WERI-Rb-1 (cell line): ENCODE results near the gene TBC1D12.
"Not testable (repeated sequence)": the region's sequence is repeated elsewhere in the genome, so short reads cannot be mapped to it uniquely, and the experiment has no call there.

Experiments
- DNase-seq: peaks from one replicate; pipeline ENCODE4 v3.0.0-alpha.2; 2020
- H3K27ac ChIP-seq: fragments of 250-450 bp; sonication (Bioruptor Pico); 2 replicates; pipeline ENCODE4 v1.5.1; 2020; ENCODE audit warnings: mild to moderate bottlenecking, moderate library complexity
- H3K27me3 ChIP-seq: fragments of 250-450 bp; sonication (Bioruptor Pico); 2 replicates; pipeline ENCODE4 v1.5.1; 2021; ENCODE audit warnings: mild to moderate bottlenecking, low read depth, moderate library complexity; ENCODE audit not compliant: insufficient read depth, severe bottlenecking
- H3K36me3 ChIP-seq: fragments of 250-450 bp; sonication (Bioruptor Pico); 2 replicates; pipeline ENCODE4 v1.5.1; 2020; ENCODE audit warnings: mild to moderate bottlenecking, moderate library complexity
- H3K4me3 ChIP-seq: 2 replicates; pipeline ENCODE4 v1.5.1; 2011; ENCODE audit warnings: low read depth, mild to moderate bottlenecking, control low read depth, low read length
- H3K9me3 ChIP-seq: fragments of 250-450 bp; sonication (Bioruptor Pico); 2 replicates; pipeline ENCODE4 v1.5.1; 2021; ENCODE audit warnings: mild to moderate bottlenecking, moderate library complexity; ENCODE audit not compliant: severe bottlenecking
- CTCF ChIP-seq: IDR thresholded peaks from 2 replicates; pipeline ENCODE4 v1.5.1; 2011; ENCODE audit warnings: low read depth, mild to moderate bottlenecking, control low read depth, inconsistent platforms, low read length

TBC1D12 gene

DNA sequence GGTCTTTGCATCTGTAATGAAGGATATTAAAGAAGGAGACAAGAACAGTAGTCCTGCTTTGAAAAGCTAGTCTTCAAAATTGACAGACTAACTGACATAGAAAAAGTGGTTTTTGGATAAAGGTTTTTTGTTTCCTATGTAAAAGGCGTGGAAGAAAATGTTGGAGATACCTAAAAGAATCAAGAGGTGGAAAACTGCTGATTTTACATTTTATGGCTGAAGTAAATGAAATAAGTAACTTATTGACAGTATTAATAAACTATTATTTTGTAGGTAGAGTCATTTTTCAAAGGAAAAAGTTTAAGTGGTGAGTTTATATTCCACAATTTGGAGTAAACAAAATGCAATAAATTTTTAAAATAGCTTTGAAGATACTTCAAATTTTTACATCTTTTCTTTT is 130.7 kb downstream of the TBC1D12 start:
- Histone ChIP-seq H3K27me3 (no peaks in the 10 kb centered on the region), H3K27ac (no peak overlapping the region), H3K9me3 (no peaks in the 10 kb centered on the region), H3K36me3 (no peaks in the 10 kb centered on the region; the same call in 1 of the 2 replicates), H3K4me3 (no peak overlapping the region)
- TF ChIP-seq CTCF: no peak
- DNase-seq: no peak

GRCh38 chr10:94542282-94542681 is 139.9 kb downstream of the TBC1D12 start:
- peaks cover 13% of the 10 kb centered on the region for H3K36me3 ChIP-seq
- DNase-seq, H3K9me3 ChIP-seq, H3K4me3 ChIP-seq, H3K27me3 ChIP-seq, H3K27ac ChIP-seq: not testable (repeated sequence)

GRCh38 chr10:94545391-94546048 is 143.2 kb downstream of the TBC1D12 start, which contains the start of gene HELLS:
Gene HELLS (plus strand): TSS chr10:94545788. CDS start chr10:94545922, 134 bp downstream.
- peak within 1 kb of the TSS; percentile 94 for H3K4me3 ChIP-seq
- H3K9me3 ChIP-seq: no peaks in the 10 kb centered on the region
- peak; percentile 89 for DNase-seq
- peaks cover 46% of the 10 kb centered on the region for H3K36me3 ChIP-seq
- H3K27ac ChIP-seq: peak within 1 kb of the TSS; percentile 98
- TF ChIP-seq CTCF: no peak
- no peaks in the 10 kb centered on the region for H3K27me3 ChIP-seq

DNA sequence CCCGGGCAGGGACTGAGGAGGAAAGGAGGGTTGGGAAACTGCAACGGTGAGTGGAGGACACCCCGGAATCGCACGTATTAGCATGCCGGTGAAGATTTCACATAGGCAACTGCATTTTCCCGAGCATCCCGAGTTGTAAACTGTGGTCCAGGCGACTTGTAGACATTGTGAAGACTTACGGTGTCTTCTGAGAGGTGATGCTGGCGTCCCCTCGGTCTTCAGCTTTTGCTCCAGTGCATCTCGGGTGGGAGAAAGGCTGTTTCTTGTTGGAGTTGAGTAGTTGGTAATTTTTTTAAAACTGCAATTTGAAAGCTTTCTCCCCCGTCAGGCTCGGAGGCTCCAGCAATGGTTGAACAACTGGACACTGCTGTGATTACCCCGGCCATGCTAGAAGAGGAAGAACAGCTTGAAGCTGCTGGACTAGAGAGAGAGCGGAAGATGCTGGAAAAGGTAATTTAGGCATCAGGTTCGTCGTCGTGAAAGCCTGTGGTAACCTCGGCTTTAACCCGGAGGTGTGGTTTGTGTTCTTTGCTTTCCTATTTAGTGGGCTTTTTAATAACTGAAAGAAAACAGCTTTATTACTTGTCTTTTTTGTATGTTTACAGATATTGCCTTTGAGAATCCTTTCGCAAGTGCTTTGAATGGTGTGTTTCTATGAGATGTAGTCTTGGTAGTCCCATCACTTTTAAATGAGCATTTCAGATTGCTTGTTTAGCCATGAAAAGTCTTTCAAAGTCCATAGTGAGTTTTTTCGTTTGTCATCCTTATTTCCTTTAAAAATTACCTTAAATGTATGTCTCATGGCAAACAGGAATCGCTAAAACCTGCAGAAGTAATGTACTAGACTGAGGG is 143.9 kb downstream of the TBC1D12 start:
- no peak for TF ChIP-seq CTCF
- no peaks in the 10 kb centered on the region for H3K9me3 ChIP-seq
- DNase-seq: peak; percentile 16

GRCh38 chr10:94546901-94547185 is 144.5 kb downstream of the TBC1D12 start:
- Histone ChIP-seq H3K27me3 (no peaks in the 10 kb centered on the region), H3K4me3 (peak overlapping the region; percentile 94), H3K9me3 (no peaks in the 10 kb centered on the region), H3K27ac (peak overlapping the region; percentile 98; the same call in 1 of the 2 replicates), H3K36me3 (peaks cover 57% of the 10 kb centered on the region)
- no peak for DNase-seq
- no peak for TF ChIP-seq CTCF

More for the DNA sequence above, 143.9 kb downstream of the TBC1D12 start:
- peak overlapping the region; percentile 98 for H3K27ac ChIP-seq
- peak overlapping the region; percentile 94 for H3K4me3 ChIP-seq
- peaks cover 53% of the 10 kb centered on the region for H3K36me3 ChIP-seq
- no peaks in the 10 kb centered on the region for H3K27me3 ChIP-seq

GRCh38 chr10:94549221-94549620 is 146.9 kb downstream of the TBC1D12 start:
- H3K4me3 ChIP-seq: no peak overlapping the region
- DNase-seq: no peak
- H3K27ac ChIP-seq: no peak overlapping the region
- TF ChIP-seq CTCF: no peak
- H3K9me3 ChIP-seq: no peaks in the 10 kb centered on the region
- H3K27me3 ChIP-seq: no peaks in the 10 kb centered on the region
- H3K36me3 ChIP-seq: peaks cover 79% of the 10 kb centered on the region

- not testable (repeated sequence) for DNase-seq, H3K9me3 ChIP-seq, H3K27me3 ChIP-seq, H3K4me3 ChIP-seq, H3K27ac ChIP-seq
- H3K36me3 ChIP-seq: peaks cover 80% of the 10 kb centered on the region
These were observed 165.5 kb downstream of the TBC1D12 start for GRCh38 chr10:94567714-94568307.
